Measurements from ENCODE around the gene CD84.

CD84 gene, protein sequence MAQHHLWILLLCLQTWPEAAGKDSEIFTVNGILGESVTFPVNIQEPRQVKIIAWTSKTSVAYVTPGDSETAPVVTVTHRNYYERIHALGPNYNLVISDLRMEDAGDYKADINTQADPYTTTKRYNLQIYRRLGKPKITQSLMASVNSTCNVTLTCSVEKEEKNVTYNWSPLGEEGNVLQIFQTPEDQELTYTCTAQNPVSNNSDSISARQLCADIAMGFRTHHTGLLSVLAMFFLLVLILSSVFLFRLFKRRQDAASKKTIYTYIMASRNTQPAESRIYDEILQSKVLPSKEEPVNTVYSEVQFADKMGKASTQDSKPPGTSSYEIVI

GRCh38 chr1:160579216-160579701 is at the start of gene CD84:
CD84 (minus strand) TSS chr1:160579496; CDS start chr1:160579437, 59 bp downstream.
- DNase-seq = no peak

DNA sequence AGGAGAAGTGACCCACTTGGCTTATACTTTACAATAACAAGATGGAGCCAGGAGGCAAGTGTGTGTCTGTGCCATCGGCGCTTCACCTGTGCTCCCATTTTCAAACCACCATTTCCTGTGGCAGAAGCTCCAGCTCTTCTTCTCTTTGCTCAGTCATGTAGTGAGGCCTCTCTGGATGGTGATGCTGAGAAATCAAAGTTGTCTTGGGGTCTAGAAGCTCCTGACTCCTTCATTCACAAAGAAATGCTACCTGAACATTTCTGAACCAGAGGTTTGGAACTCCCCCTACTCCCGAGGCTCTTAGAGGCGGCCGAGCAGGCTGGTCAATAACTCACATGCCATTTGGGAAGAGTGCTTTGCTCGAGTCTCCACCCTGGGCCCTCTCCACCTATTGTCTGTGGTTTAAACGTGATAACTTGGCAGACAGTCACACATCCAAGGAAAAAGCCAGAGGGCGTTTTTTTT is 49.5 kb upstream of the CD84 start:
- no peak for DNase-seq

DNA sequence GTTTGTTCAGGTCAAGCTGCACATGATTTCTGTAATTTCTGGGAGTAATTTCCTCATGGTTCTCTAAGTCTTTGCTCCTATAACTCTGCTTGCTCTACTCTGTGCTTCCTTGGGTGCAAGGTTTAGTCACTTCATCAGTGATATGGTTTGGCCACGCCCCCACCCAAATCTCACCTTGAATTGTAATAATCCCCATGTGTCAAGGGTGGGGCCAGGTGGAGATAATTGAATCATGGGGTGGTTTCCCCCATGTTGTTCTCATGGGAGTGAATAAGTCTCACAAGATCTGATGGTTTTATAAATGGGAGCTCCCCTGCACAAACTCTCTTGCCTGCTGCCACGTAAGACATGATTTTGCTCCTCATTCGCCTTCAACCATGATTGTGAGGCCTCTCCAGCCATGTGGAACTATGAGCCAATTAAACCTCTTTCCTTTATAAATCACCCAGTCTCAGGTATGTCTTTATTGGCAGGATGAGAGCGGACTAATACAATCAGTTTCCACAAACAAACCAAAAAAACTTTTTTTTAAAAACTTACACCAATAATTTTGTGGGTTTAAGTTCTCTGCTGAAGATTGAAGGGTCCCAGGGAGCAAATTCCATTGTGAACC is 48.5 kb upstream of the CD84 start:
- DNase-seq = peak; percentile 67 to 71

GRCh38 chr1:160626509-160627342 is 47.4 kb upstream of the CD84 start:
- no peak for DNase-seq

GRCh38 chr1:160625725-160626498 is 46.6 kb upstream of the CD84 start:
- peak; percentile 68 to 72 for DNase-seq

- no peak for DNase-seq
Observed at GRCh38 chr1:160625321-160625720, 46.0 kb upstream of the CD84 start.

- DNase-seq = no peak
Observed at GRCh38 chr1:160624464-160624863, 45.2 kb upstream of the CD84 start.

- no peak for DNase-seq
Observed at GRCh38 chr1:160623862-160624261, 44.6 kb upstream of the CD84 start.

- peak in 1 of 2 donors; percentile 53 for DNase-seq
Observed at GRCh38 chr1:160623227-160623633, 43.9 kb upstream of the CD84 start.

DNA sequence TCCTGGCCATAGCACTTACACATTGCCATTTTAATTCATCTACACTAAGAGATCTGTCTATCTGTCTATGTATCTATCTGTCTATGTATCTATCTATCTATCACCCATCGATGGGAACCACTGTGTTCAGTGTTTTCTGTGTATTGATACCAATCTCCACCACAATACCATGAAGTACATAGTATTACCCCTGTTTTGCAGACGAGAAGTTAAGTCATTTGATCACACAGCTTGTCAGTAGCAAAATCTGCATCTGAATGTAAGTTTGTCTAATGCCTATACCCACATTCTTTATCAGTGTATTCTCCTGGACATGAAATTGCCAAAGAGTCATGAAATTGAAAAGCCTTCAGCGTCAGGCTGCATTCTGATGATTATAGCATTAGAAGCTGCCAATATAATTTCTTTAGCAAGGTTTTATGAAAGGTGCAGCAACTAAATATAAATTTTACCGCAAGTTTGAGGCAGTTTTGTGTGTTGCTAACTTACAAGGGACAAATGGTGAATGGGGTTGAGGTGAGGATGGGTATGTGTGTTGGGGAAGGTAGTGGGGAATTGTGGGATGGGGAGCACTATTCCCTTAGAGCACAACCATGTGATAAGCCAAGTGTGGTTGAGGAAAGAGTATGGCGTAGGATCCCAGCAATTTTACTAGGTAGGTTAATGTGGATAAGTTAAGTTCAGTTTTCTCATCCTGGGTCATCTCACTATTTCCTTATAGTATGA is 43.4 kb upstream of the CD84 start:
- DNase-seq = no peak

GRCh38 chr1:160621633-160622413 is 42.5 kb upstream of the CD84 start:
- DNase-seq = no peak

DNA sequence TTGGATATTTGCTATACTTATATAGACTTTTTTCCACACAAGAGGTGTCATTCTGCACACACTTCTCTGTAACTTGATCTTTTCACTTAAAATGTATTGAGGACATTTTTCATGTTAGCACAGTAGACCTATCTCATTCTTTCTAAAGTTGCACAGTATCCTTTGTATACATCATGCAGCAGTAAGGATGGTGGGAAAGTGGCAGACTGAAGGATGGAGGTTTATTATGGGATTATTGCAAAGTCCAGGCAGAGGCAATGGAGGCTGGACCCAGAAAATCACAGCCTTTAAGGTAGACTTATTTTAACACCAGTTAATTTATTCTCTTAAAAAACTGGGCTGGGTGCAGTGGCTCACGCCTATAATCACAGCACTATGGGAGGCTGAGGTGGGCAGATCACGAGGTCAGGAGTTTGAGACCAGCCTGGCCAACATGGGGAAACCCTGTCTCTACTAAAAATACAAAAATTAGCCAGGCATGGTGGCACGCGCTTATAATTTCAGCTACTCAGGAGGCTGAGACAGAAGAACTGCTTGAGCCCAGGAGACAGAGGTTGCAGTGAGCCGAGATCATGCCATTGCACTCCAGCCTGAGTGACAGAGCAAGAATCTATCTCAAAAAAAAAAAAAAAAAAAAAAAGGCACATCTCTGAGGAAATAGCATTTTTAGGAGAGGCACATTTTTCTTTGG is 41.8 kb upstream of the CD84 start:
- DNase-seq = no peak

DNA sequence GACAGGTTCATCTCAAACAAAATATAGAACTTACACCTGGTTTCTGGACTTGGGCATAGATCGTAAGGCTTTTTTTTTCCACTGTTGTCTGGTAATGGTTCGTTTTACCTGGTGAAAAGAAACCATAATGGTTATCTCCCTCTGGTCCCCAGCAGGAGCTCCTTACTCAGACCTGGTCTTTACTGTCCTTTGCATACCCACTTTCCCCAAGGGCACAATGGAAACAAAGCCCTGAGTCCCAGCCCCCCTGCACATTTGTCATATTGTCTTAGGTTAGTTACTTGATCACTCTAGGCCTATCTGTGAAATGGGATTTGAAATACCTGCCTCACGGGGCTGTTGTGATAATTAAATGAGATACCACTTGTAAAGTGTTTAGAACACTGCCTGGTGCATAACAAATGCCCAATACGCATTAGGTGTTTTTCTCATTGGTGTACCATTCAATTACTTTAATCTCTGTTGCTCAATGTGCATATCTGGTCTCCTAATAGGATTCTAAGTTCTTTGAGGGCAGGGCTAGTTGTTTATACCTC is 40.5 kb upstream of the CD84 start:
- DNase-seq = no peak

GRCh38 chr1:160618763-160619274 is 39.5 kb upstream of the CD84 start:
- DNase-seq = no peak

- DNase-seq = no peak
Observed at GRCh38 chr1:160618327-160618726, 39.0 kb upstream of the CD84 start.

- DNase-seq = no peak
Observed at GRCh38 chr1:160615660-160616059, 36.4 kb upstream of the CD84 start.

GRCh38 chr1:160614410-160614809 is 35.1 kb upstream of the CD84 start:
- DNase-seq = no peak

DNA sequence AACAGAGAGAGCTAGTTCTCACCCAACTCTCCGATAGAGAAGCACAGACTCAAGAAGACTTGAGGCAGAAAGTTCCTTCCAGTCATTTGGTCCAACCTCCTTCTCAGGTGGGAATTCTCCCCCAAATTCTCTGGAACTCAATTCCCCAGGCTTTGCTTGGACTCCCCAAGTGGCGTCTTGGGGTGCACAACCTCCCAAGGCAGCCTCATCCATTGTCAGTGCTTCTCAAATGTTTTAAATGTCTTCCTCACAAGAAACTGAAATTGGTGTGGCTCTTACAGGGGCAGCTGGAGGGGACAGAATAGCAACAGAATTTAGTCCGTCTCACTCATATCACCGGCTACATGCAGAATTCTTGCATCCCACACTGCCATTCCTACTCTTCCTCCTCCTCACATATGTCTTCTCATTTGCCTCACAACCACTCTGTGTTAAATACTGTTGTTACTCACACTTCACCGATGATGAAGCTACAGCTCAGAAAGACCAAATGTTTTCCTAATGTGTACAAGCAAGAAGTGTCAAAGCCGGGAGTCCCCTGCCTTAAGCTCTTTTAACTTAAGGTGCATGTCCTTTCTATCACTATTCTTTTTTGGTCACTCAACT is 33.4 kb upstream of the CD84 start:
- DNase-seq = no peak

GRCh38 chr1:160610569-160611242 is 31.4 kb upstream of the CD84 start:
- DNase-seq = no peak
